Keratinocyte (primary cell): ENCODE data around the gene MAU2.

Experiments
- CTCF ChIP-seq, 3 experiments: IDR thresholded peaks in 1 of 3; conservative IDR thresholded peaks in 1 of 3; optimal IDR thresholded peaks in 1 of 3; 2 replicates in 2 of 3; 3 replicates in 1 of 3; pipeline versions ENCODE3 to v1.5.1; 2011; ENCODE audit warnings: low read length in 3 of 3, mild to moderate bottlenecking in 3 of 3, moderate library complexity in 2 of 3, control low read depth in 1 of 3, inconsistent platforms in 1 of 3; ENCODE audit not compliant: insufficient read depth in 2 of 3; ENCODE audit errors: extremely low read depth in 1 of 3
- EZH2 ChIP-seq: IDR thresholded peaks from one replicate; pipeline ENCODE4 v1.6.1; 2012; ENCODE audit warnings: inconsistent platforms, mild to moderate bottlenecking, low read length, moderate library complexity

- TF ChIP-seq CTCF (optimal IDR thresholded peaks at IDR 0.05 in 1 of 3, IDR thresholded peaks at IDR 0.05 in 1 of 3, conservative IDR thresholded peaks at IDR 0.05 in 1 of 3; ENCODE audit: extremely low read depth in 1 of 3, insufficient read depth in 2 of 3, low read length in 3 of 3) = no peak
- TF ChIP-seq EZH2 = no peak
Observed at GRCh38 chr19:19371059-19371458, 50.4 kb downstream of the MAU2 start.
